Skeletal muscle tissue (tissue), 4 donors: Measurements from ENCODE around the gene MUL1. TPM values are rescaled to one million over a fixed set of nuclear protein-coding genes. Genes with fewer than 3 reads are reported as not detected.

Source experiments
- H3K27ac ChIP-seq: one replicate; pipeline ENCODE4 v1.7.0; 2013; ENCODE audit warnings: mild to moderate bottlenecking, low read depth, low read length, inconsistent platforms
- H3K27me3 ChIP-seq, 3 donors: one replicate each; pipeline ENCODE4 v1.7.0; 2013; ENCODE audit warnings: low read length in 3 of 3; ENCODE audit not compliant: control insufficient read depth in 3 of 3, insufficient read depth in 3 of 3
- H3K36me3 ChIP-seq, 3 donors: one replicate each; pipeline ENCODE4 v1.7.0; 2013; ENCODE audit warnings: low read length in 3 of 3; ENCODE audit not compliant: control insufficient read depth in 3 of 3, insufficient read depth in 3 of 3
- H3K4me1 ChIP-seq, 3 donors: one replicate each; pipeline ENCODE4 v1.7.0; 2013; ENCODE audit warnings: low read length in 3 of 3, mild to moderate bottlenecking in 3 of 3; ENCODE audit not compliant: control insufficient read depth in 3 of 3, insufficient read depth in 3 of 3
- H3K4me3 ChIP-seq, 3 donors: one replicate each; pipeline ENCODE4 v1.7.0; 2013; ENCODE audit warnings: low read length in 3 of 3
- H3K9ac ChIP-seq, 3 donors: one replicate each; pipeline ENCODE4 v1.7.0; 2013; ENCODE audit warnings: low read length in 3 of 3, mild to moderate bottlenecking in 3 of 3, moderate library complexity in 2 of 3, low read depth in 1 of 3
- H3K9me3 ChIP-seq, 3 donors: one replicate each; pipeline ENCODE4 v1.7.0; 2013; ENCODE audit warnings: low read length in 3 of 3; ENCODE audit not compliant: control insufficient read depth in 3 of 3
- total RNA-seq: library from RNA; depleted of rRNA; stranded (reverse); fragments of >200 nt; gene quantifications from one replicate; pipeline ENCODE4 v1.2.3, GENCODE V29; 2014
- donor health status: Osteomylitis.

The MUL1 gene
- 15.1 TPM for total RNA-seq

DNA sequence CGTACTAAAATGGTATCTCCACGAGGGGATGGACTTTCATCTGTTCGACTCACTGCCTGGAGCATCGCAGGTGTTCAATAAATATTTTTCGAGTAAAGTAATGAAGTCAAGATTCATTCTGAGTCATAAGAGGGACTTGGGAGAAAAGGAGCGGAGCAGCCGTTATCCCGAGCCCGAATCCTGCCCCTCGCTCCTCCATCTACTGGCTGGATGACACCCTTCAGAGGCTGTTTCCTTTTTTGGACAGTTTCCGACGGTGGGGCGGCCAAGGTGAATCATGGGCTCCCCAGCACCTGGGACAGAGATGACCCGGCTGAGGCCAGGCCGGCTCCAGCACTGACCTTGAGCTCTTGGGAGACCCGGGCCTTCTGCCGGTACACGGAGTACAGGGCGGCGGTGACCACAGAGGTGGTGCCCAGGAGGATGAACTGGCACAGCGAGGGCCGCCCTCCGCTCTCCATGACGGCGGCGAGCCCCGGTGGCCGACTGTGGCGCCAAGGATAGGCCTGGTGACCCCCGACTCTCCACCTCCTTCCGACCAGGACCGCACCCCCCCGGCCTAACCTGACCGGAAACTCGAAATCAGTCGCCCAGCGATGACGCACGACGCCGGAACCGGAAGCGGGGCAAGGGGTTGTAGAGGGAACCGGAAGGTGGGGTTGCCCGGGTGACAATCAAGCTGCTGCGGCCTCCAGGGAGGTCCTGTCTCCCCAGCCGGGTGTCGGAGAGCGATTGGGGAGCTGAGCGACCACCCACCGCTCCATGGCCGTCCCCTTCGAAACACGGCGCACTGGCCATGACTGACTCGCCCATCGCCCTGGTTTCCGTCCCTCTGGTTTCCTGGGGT lies at the start of gene MUL1:
TSS of gene MUL1 (minus strand) at position 588 of the 847 bp plus-strand sequence. CDS start at position 461, 127 bp downstream.
- peak within 1 kb of the TSS; percentile 97 to 100 (median 98) for H3K4me3 ChIP-seq
- peak within 1 kb of the TSS; percentile 92 to 93 (median 93) for H3K9ac ChIP-seq
- H3K27ac ChIP-seq, result peak within 1 kb of the TSS; percentile 87
- no peaks in the 10 kb centered on the region for H3K9me3 ChIP-seq
- H3K4me1 ChIP-seq, result peaks cover 17 to 38% (median 33%) of the 10 kb centered on the region in 3 donors
- H3K36me3 ChIP-seq, result peaks cover 0 to 14% (median 11%) of the 10 kb centered on the region in 3 donors
- H3K27me3 ChIP-seq, result peaks cover 3 to 8% (median 7%) of the 10 kb centered on the region in 3 donors

DNA sequence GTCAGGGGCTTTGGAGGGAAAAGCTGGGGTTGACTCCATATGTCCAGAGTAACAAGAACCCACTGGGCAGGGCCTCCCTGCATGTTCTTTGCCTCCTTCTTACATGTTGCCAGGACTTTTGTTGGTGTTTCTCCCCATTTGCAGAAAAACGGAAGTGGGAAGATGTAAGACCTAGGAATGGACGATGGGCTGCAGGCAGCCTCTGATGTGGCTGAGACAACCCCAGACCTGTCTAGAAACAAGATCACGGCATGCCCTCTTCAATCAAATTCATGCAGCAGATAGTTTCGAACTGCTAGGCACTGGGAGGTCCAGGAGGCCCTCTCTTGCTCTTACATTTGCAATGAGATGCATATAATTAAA lies 47.8 kb upstream of the MUL1 start:
- H3K27ac ChIP-seq, result no peak overlapping the region
- no peaks in the 10 kb centered on the region for H3K9me3 ChIP-seq
- H3K9ac ChIP-seq, result no peak overlapping the region
- no peaks in the 10 kb centered on the region for H3K36me3 ChIP-seq
- H3K4me1 ChIP-seq, result peaks cover 22 to 26% (median 22%) of the 10 kb centered on the region in 3 donors
- H3K4me3 ChIP-seq, result no peak overlapping the region
- H3K27me3 ChIP-seq, result peaks cover 27 to 51% (median 42%) of the 10 kb centered on the region in 3 donors

DNA sequence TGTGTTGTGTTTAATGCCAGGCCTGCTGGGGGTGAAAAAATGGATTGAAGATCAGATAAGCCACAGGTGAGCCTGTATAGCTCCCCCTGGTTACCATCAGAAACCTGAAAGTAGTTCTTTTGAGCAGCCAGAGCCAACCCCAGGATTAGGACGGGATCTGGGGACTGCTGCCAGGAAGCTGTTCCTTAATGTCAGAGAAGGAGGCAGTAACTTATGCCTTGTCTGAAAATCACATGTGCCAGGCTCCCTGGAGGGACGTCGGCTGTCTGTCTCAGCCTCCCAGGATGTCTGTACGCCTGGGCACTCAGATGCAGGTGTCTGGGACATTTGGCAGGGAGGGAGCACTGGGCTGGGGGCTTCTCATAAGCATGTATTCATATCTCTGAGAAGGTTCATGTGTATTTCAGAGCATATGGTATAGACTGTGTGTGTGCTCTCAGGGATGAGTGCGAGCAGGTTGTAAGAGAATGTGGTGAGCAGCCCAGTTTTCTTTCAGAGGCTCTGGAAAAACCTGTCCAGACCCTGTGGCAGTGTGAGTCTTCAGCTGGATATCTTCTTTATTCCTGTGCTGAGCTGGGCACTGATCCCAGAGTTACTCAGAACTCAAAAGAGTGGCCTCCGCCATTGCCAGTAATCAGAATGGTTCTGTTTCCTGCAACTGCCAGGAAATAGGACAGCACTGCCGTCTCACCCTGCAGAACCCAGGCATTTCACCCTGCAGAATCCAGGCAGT lies 47.2 kb upstream of the MUL1 start:
- H3K36me3 ChIP-seq, result no peaks in the 10 kb centered on the region
- H3K4me1 ChIP-seq, result peaks cover 22 to 26% (median 22%) of the 10 kb centered on the region in 3 donors
- H3K9ac ChIP-seq, result peak overlapping the region in 1 of 3 donors; percentile 25
- no peaks in the 10 kb centered on the region for H3K9me3 ChIP-seq
- H3K27me3 ChIP-seq, result peaks cover 22 to 49% (median 37%) of the 10 kb centered on the region in 3 donors
- peak overlapping the region; percentile 25 for H3K27ac ChIP-seq
- no peak overlapping the region for H3K4me3 ChIP-seq

GRCh38 chr1:20552728-20553445 lies 44.9 kb upstream of the MUL1 start:
- Histone ChIP-seq H3K27ac (no peak overlapping the region), H3K9ac (peak overlapping the region in 2 of 3 donors; percentile 4 to 45), H3K4me1 (peaks cover 17 to 26% (median 22%) of the 10 kb centered on the region in 3 donors), H3K27me3 (peaks cover 26 to 66% (median 40%) of the 10 kb centered on the region in 3 donors), H3K4me3 (peak overlapping the region; percentile 43 to 54 (median 46)), H3K36me3 (no peaks in the 10 kb centered on the region), H3K9me3 (no peaks in the 10 kb centered on the region)

- H3K9me3 ChIP-seq, result no peaks in the 10 kb centered on the region
- H3K4me3 ChIP-seq, result peak within 1 kb of the TSS; percentile 46 to 54 (median 54)
- H3K36me3 ChIP-seq, result no peaks in the 10 kb centered on the region
- peaks cover 17 to 26% (median 22%) of the 10 kb centered on the region in 3 donors for H3K4me1 ChIP-seq
- peak within 1 kb of the TSS; percentile 4 to 45 (median 14) for H3K9ac ChIP-seq
- H3K27ac ChIP-seq, result peak within 1 kb of the TSS; percentile 13
- peaks cover 26 to 64% (median 40%) of the 10 kb centered on the region in 3 donors for H3K27me3 ChIP-seq
These were observed 44.2 kb upstream of the MUL1 start, which contains the start of gene FAM43B for GRCh38 chr1:20551945-20552727. Gene FAM43B, plus strand, starts transcription at chr1:20552573. Its CDS starts 401 bp downstream, at chr1:20552974.

- Histone ChIP-seq H3K27ac (peak overlapping the region; percentile 13), H3K27me3 (peaks cover 29 to 62% (median 40%) of the 10 kb centered on the region in 3 donors)
These were observed 43.2 kb upstream of the MUL1 start for GRCh38 chr1:20551161-20551560.

GRCh38 chr1:20546637-20547036 lies 38.7 kb upstream of the MUL1 start:
- H3K9me3 ChIP-seq, result no peaks in the 10 kb centered on the region
- no peak overlapping the region for H3K4me3 ChIP-seq
- H3K27ac ChIP-seq, result no peak overlapping the region
- H3K4me1 ChIP-seq, result peaks cover 0 to 3% (median 0%) of the 10 kb centered on the region in 3 donors
- H3K36me3 ChIP-seq, result no peaks in the 10 kb centered on the region
- H3K27me3 ChIP-seq, result peaks cover 22 to 30% (median 25%) of the 10 kb centered on the region in 3 donors
- H3K9ac ChIP-seq, result no peak overlapping the region

More at GRCh38 chr1:20551161-20551560, 43.2 kb upstream of the MUL1 start:
- no peak overlapping the region for H3K9ac ChIP-seq
- no peaks in the 10 kb centered on the region for H3K9me3 ChIP-seq
- H3K36me3 ChIP-seq, result no peaks in the 10 kb centered on the region
- peaks cover 17 to 26% (median 22%) of the 10 kb centered on the region in 3 donors for H3K4me1 ChIP-seq
- H3K4me3 ChIP-seq, result no peak overlapping the region

DNA sequence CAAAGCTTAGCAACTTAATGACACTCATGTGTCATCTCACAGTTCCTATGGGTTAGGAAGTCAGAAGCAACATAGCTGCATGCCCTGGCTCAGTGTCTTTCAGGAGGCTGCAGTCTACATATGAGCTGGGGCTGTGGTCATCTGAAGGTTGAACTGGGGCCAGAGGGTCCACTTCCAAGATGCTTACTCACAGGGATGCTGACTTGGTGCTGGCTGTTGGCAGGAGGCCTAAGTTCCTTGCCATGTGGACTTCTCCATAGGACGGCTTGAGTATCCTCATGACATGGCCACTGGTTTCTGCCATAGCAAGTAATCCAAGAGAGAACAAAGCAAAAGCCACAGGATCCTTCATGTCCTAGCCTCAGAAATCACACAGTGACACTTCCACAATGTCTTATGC lies 32.3 kb upstream of the MUL1 start:
- Histone ChIP-seq H3K36me3 (no peaks in the 10 kb centered on the region), H3K27ac (no peak overlapping the region), H3K4me1 (no peaks in the 10 kb centered on the region), H3K9me3 (no peaks in the 10 kb centered on the region), H3K9ac (no peak overlapping the region), H3K4me3 (no peak overlapping the region), H3K27me3 (peaks cover 9 to 16% (median 11%) of the 10 kb centered on the region in 3 donors)
